ENCODE results near the gene ZKSCAN3.

DNA sequence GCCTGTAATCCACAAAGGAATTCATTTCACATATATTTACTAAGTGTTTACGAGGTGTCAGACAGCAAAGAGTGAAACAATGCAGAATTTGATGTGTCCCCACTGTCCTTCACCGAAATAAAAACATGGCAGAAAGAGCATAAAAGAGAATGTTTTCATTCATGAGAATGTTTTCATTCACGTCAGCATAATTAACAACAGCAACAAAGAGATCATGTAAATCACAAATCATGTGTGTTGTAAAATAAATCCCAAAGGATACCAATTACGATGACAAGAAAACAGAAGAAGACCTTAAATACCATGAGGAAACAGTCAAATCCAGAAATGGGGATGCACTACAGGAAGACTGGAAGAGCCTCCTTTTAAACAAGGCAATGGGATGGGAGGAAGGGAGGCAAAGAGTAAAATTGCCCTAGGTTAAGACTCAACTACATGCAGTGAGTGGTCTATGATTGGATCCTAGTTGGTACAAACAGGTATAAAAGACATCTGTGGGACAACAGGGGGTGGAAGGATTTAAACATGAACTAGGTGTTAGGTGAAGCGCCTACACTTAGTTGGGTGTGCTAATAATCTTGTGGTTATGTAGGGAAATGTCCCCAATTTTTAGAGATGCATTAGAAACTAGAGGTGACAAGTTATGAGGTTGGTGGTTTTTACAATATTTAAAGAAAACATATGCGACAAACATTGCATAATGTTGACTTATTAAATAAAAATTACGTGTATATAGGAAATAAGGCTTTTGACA is 15.3 kb upstream of the ZKSCAN3 start:
- TF ChIP-seq, protein P1, sequence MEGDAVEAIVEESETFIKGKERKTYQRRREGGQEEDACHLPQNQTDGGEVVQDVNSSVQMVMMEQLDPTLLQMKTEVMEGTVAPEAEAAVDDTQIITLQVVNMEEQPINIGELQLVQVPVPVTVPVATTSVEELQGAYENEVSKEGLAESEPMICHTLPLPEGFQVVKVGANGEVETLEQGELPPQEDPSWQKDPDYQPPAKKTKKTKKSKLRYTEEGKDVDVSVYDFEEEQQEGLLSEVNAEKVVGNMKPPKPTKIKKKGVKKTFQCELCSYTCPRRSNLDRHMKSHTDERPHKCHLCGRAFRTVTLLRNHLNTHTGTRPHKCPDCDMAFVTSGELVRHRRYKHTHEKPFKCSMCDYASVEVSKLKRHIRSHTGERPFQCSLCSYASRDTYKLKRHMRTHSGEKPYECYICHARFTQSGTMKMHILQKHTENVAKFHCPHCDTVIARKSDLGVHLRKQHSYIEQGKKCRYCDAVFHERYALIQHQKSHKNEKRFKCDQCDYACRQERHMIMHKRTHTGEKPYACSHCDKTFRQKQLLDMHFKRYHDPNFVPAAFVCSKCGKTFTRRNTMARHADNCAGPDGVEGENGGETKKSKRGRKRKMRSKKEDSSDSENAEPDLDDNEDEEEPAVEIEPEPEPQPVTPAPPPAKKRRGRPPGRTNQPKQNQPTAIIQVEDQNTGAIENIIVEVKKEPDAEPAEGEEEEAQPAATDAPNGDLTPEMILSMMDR (conservative IDR thresholded peaks at IDR 0.05; ENCODE audit: low read depth, low read length): no peak
- TF ChIP-seq SMC3 (IDR thresholded peaks at IDR 0.05; ENCODE audit: low read depth, low read length) (no peak), MAFK (IDR thresholded peaks at IDR 0.05; ENCODE audit: low read depth, low read length) (peak; percentile 39), POLR2A (IDR thresholded peaks at IDR 0.05; ENCODE audit: low read depth, low read length) (no peak), CEBPB (IDR thresholded peaks at IDR 0.05; ENCODE audit: low read depth, low read length) (no peak), RCOR1 (IDR thresholded peaks at IDR 0.05; ENCODE audit: insufficient replicate concordance, low read length) (no peak), RAD21 (IDR thresholded peaks at IDR 0.05; ENCODE audit: low read length) (no peak), MXI1 (IDR thresholded peaks at IDR 0.05; ENCODE audit: borderline replicate concordance, low read depth, low read length) (no peak)
- TF ChIP-seq, protein P2, sequence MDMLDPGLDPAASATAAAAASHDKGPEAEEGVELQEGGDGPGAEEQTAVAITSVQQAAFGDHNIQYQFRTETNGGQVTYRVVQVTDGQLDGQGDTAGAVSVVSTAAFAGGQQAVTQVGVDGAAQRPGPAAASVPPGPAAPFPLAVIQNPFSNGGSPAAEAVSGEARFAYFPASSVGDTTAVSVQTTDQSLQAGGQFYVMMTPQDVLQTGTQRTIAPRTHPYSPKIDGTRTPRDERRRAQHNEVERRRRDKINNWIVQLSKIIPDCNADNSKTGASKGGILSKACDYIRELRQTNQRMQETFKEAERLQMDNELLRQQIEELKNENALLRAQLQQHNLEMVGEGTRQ (IDR thresholded peaks at IDR 0.05; ENCODE audit: low read depth, low read length): no peak
- TF ChIP-seq, protein P3, sequence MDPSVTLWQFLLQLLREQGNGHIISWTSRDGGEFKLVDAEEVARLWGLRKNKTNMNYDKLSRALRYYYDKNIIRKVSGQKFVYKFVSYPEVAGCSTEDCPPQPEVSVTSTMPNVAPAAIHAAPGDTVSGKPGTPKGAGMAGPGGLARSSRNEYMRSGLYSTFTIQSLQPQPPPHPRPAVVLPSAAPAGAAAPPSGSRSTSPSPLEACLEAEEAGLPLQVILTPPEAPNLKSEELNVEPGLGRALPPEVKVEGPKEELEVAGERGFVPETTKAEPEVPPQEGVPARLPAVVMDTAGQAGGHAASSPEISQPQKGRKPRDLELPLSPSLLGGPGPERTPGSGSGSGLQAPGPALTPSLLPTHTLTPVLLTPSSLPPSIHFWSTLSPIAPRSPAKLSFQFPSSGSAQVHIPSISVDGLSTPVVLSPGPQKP (IDR thresholded peaks at IDR 0.05; ENCODE audit: borderline replicate concordance, low read depth, low read length): no peak
